Activated CD4-positive, alpha-beta T cell treated with anti-CD3 and anti-CD28 coated beads for 36 hours (primary cell): ENCODE data around the gene KIRREL3. TPM values are rescaled to one million over a fixed set of nuclear protein-coding genes. Genes with fewer than 3 reads are reported as not detected.

Experiments used
- ATAC-seq: fragments of 200-7000 bp; cut with Tn5 transposase; one replicate; pipeline ENCODE4 v1.10.0; 2021; ENCODE audit warnings: mild to moderate bottlenecking, moderate library complexity
- CTCF ChIA-PET: fragments of 350-600 bp; sonication (Branson Sonifier 250); formaldehyde crosslinking; loops from one replicate; lab custom pipeline; 2021; ENCODE audit warnings: antibody characterized with exemption; lab: Charles Lee
- POLR2A ChIA-PET: fragments of 350-600 bp; sonication (Branson Sonifier 250); formaldehyde crosslinking; loops from one replicate; lab custom pipeline; 2021; ENCODE audit warnings: antibody characterized with exemption, inconsistent platforms; lab: Charles Lee
- DNase-seq: peaks from one replicate; pipeline ENCODE4 v3.0.0-alpha.2; 2020
- H3K27ac Mint-ChIP-seq: one replicate; pipeline ENCODE4 v1.8.0; 2021; ENCODE audit warnings: mixed read lengths
- H3K27me3 Mint-ChIP-seq: one replicate; pipeline ENCODE4 v1.8.0; 2021; ENCODE audit warnings: mixed read lengths
- H3K36me3 Mint-ChIP-seq: one replicate; pipeline ENCODE4 v1.8.0; 2021; ENCODE audit warnings: low read depth, mixed read lengths
- H3K4me1 Mint-ChIP-seq: one replicate; pipeline ENCODE4 v1.8.0; 2021; ENCODE audit warnings: mixed read lengths
- H3K4me3 Mint-ChIP-seq: one replicate; pipeline ENCODE4 v1.8.0; 2021; ENCODE audit warnings: mild to moderate bottlenecking, moderate library complexity, mixed read lengths
- H3K9me3 Mint-ChIP-seq: one replicate; pipeline ENCODE4 v1.8.0; 2021; ENCODE audit warnings: low read depth, mixed read lengths
- intact Hi-C, 2 experiments: fragments of 100-400 bp; cut with DNase I in 1 of 2; cut with micrococcal nuclease in 1 of 2; formaldehyde crosslinking; loops; one replicate each; pipeline versions ENCODE4 v1.14.2 to v1.15.1; 2022 to 2024; cut with DNase I, micrococcal nuclease
- total RNA-seq, 2 experiments: library from RNA; stranded (reverse); gene quantifications; one replicate each; pipeline ENCODE4 v1.2.3, GENCODE V29; 2021

The KIRREL3 gene
- total RNA-seq, 2 experiments from 2014 or later, result not detected

GRCh38 chr11:126608658-126609057 lies 391.9 kb downstream of the KIRREL3 start:
- Mint-ChIP-seq H3K4me1 (no peaks in the 10 kb centered on the region), H3K36me3 (no peaks in the 10 kb centered on the region), H3K4me3 (no peak overlapping the region), H3K27me3 (peaks cover 9% of the 10 kb centered on the region), H3K9me3 (no peaks in the 10 kb centered on the region), H3K27ac (no peak overlapping the region)
- ChIA-PET CTCF (no interaction called here), POLR2A (no interaction called here)
- intact Hi-C loops, result loop anchor here (2.0 to 10.0 kb wide), 2 partner anchors 376 to 382 kb away; no protein-coding TSS in a partner anchor
- no peak for DNase-seq
- no peak for ATAC-seq

GRCh38 chr11:126607776-126608541 lies 392.6 kb downstream of the KIRREL3 start:
- DNase-seq (no peak), ATAC-seq (no peak)
- Mint-ChIP-seq H3K27ac (no peak overlapping the region), H3K4me3 (no peak overlapping the region), H3K4me1 (no peaks in the 10 kb centered on the region), H3K36me3 (no peaks in the 10 kb centered on the region), H3K27me3 (peaks cover 9% of the 10 kb centered on the region), H3K9me3 (no peaks in the 10 kb centered on the region)
- ChIA-PET CTCF (interaction anchor here (1.3 to 2.2 kb wide), 3 partner anchors 9 to 383 kb away, joined by 3 to 7 read pairs (median 5); no protein-coding TSS in a partner anchor), POLR2A (no interaction called here)
- intact Hi-C loops, result loop anchor here (2.0 to 10.0 kb wide), 2 partner anchors 377 to 383 kb away; no protein-coding TSS in a partner anchor

GRCh38 chr11:126607374-126607773 lies 393.2 kb downstream of the KIRREL3 start:
- Mint-ChIP-seq H3K4me3 (no peak overlapping the region), H3K9me3 (no peaks in the 10 kb centered on the region), H3K27me3 (peaks cover 11% of the 10 kb centered on the region), H3K27ac (no peak overlapping the region), H3K4me1 (no peaks in the 10 kb centered on the region), H3K36me3 (no peaks in the 10 kb centered on the region)
- ChIA-PET POLR2A (no interaction called here), CTCF (interaction anchor here (0.9 to 2.2 kb wide), 4 partner anchors 10 to 383 kb away, joined by 3 to 7 read pairs (median 4); no protein-coding TSS in a partner anchor)
- DNase-seq (peak; percentile 43), ATAC-seq (no peak)
- intact Hi-C loops, result loop anchor here in 1 of 2 experiments (10.0 kb wide), 1 partner anchor 377 kb away; no protein-coding TSS in a partner anchor

GRCh38 chr11:126606484-126606883 lies 394.1 kb downstream of the KIRREL3 start:
- POLR2A ChIA-PET, result no interaction called here
- no peak for DNase-seq

GRCh38 chr11:126604461-126604860 lies 396.1 kb downstream of the KIRREL3 start:
- Mint-ChIP-seq H3K4me3 (no peak overlapping the region), H3K27ac (no peak overlapping the region), H3K36me3 (no peaks in the 10 kb centered on the region), H3K27me3 (peaks cover 18% of the 10 kb centered on the region), H3K9me3 (no peaks in the 10 kb centered on the region), H3K4me1 (no peaks in the 10 kb centered on the region)
- intact Hi-C loops, result loop anchor here in 1 of 2 experiments (10.0 kb wide), 1 partner anchor 380 kb away; no protein-coding TSS in a partner anchor
- CTCF ChIA-PET, result interaction anchor here (0.5 kb wide), 1 partner anchor 222 kb away, joined by 3 read pairs; no protein-coding TSS in a partner anchor
- POLR2A ChIA-PET, result no interaction called here
- ATAC-seq (no peak), DNase-seq (no peak)

More at GRCh38 chr11:126606484-126606883, 394.1 kb downstream of the KIRREL3 start:
- peaks cover 15% of the 10 kb centered on the region for H3K27me3 Mint-ChIP-seq
- intact Hi-C loops, result loop anchor here in 1 of 2 experiments (10.0 kb wide), 1 partner anchor 378 kb away; no protein-coding TSS in a partner anchor
- no peaks in the 10 kb centered on the region for H3K4me1 Mint-ChIP-seq
- H3K9me3 Mint-ChIP-seq, result no peaks in the 10 kb centered on the region
- no peak overlapping the region for H3K27ac Mint-ChIP-seq
- no peaks in the 10 kb centered on the region for H3K36me3 Mint-ChIP-seq
- no peak for ATAC-seq
- H3K4me3 Mint-ChIP-seq, result no peak overlapping the region
- CTCF ChIA-PET, result interaction anchor here (0.6 to 2.2 kb wide), 3 partner anchors 11 to 239 kb away, joined by 3 to 5 read pairs (median 4); no protein-coding TSS in a partner anchor

- H3K27ac Mint-ChIP-seq, result no peak overlapping the region
- peaks cover 18% of the 10 kb centered on the region for H3K27me3 Mint-ChIP-seq
- intact Hi-C loops, result loop anchor here in 1 of 2 experiments (10.0 kb wide), 1 partner anchor 381 kb away; no protein-coding TSS in a partner anchor
- ChIA-PET CTCF (no interaction called here), POLR2A (no interaction called here)
- H3K4me3 Mint-ChIP-seq, result no peak overlapping the region
- ATAC-seq (no peak), DNase-seq (no peak)
- H3K4me1 Mint-ChIP-seq, result no peaks in the 10 kb centered on the region
- H3K36me3 Mint-ChIP-seq, result no peaks in the 10 kb centered on the region
- H3K9me3 Mint-ChIP-seq, result no peaks in the 10 kb centered on the region
Observed at GRCh38 chr11:126603486-126603885, 397.1 kb downstream of the KIRREL3 start.

- ChIA-PET CTCF (no interaction called here), POLR2A (no interaction called here)
- Mint-ChIP-seq H3K9me3 (no peaks in the 10 kb centered on the region), H3K27ac (no peak overlapping the region), H3K4me1 (no peaks in the 10 kb centered on the region), H3K27me3 (peaks cover 18% of the 10 kb centered on the region), H3K36me3 (no peaks in the 10 kb centered on the region), H3K4me3 (no peak overlapping the region)
- ATAC-seq (no peak), DNase-seq (no peak)
- intact Hi-C loops, result loop anchor here in 1 of 2 experiments (10.0 kb wide), 1 partner anchor 382 kb away; no protein-coding TSS in a partner anchor
Observed at GRCh38 chr11:126602993-126603392, 397.6 kb downstream of the KIRREL3 start.

- intact Hi-C loops, result loop anchor here in 1 of 2 experiments (10.0 kb wide), 1 partner anchor 382 kb away; no protein-coding TSS in a partner anchor
- no peak for DNase-seq
- POLR2A ChIA-PET, result no interaction called here
- no peaks in the 10 kb centered on the region for H3K4me1 Mint-ChIP-seq
- H3K27me3 Mint-ChIP-seq, result peaks cover 18% of the 10 kb centered on the region
- H3K9me3 Mint-ChIP-seq, result no peaks in the 10 kb centered on the region
- H3K27ac Mint-ChIP-seq, result no peak overlapping the region
- no peaks in the 10 kb centered on the region for H3K36me3 Mint-ChIP-seq
- no peak overlapping the region for H3K4me3 Mint-ChIP-seq
- ATAC-seq, result no peak
- CTCF ChIA-PET, result interaction anchor here (0.7 to 1.1 kb wide), 2 partner anchors 11 to 227 kb away, joined by 3 read pairs; no protein-coding TSS in a partner anchor
Observed at GRCh38 chr11:126602349-126602940, 398.1 kb downstream of the KIRREL3 start.

GRCh38 chr11:126601550-126602215 lies 398.9 kb downstream of the KIRREL3 start:
- intact Hi-C loops, result loop anchor here in 1 of 2 experiments (10.0 kb wide), 1 partner anchor 383 kb away; no protein-coding TSS in a partner anchor

GRCh38 chr11:126601136-126601535 lies 399.4 kb downstream of the KIRREL3 start:
- no peak overlapping the region for H3K4me3 Mint-ChIP-seq
- no peak for DNase-seq
- H3K27me3 Mint-ChIP-seq, result peaks cover 18% of the 10 kb centered on the region
- H3K4me1 Mint-ChIP-seq, result no peaks in the 10 kb centered on the region
- POLR2A ChIA-PET, result no interaction called here
- no peak for ATAC-seq
- no peak overlapping the region for H3K27ac Mint-ChIP-seq
- H3K9me3 Mint-ChIP-seq, result no peaks in the 10 kb centered on the region
- no peaks in the 10 kb centered on the region for H3K36me3 Mint-ChIP-seq
- intact Hi-C loops, result loop anchor here in 1 of 2 experiments (10.0 kb wide), 1 partner anchor 384 kb away; no protein-coding TSS in a partner anchor
- CTCF ChIA-PET, result interaction anchor here (1.1 kb wide), 1 partner anchor 10 kb away, joined by 3 read pairs; no protein-coding TSS in a partner anchor

More at GRCh38 chr11:126601550-126602215, 398.9 kb downstream of the KIRREL3 start:
- H3K27ac Mint-ChIP-seq, result no peak overlapping the region
- H3K27me3 Mint-ChIP-seq, result peaks cover 18% of the 10 kb centered on the region
- H3K4me1 Mint-ChIP-seq, result no peaks in the 10 kb centered on the region
- no peak overlapping the region for H3K4me3 Mint-ChIP-seq
- POLR2A ChIA-PET, result no interaction called here
- ATAC-seq (no peak), DNase-seq (no peak)
- CTCF ChIA-PET, result interaction anchor here (0.7 to 1.1 kb wide), 2 partner anchors 10 to 226 kb away, joined by 3 read pairs; no protein-coding TSS in a partner anchor
- H3K36me3 Mint-ChIP-seq, result no peaks in the 10 kb centered on the region
- no peaks in the 10 kb centered on the region for H3K9me3 Mint-ChIP-seq
